A549 (cell line): ENCODE data around the gene MCAT. TPM values are rescaled to one million over a fixed set of nuclear protein-coding genes. Genes with fewer than 3 reads are reported as not detected.

ENCODE experiments used
- ATAC-seq, 2 experiments: fragments of 200-7000 bp in 1 of 2; fragments of >200 bp in 1 of 2; cut with Nextera tagmentation in 1 of 2; cut with Tn5 transposase in 1 of 2; 3 replicates each; pipeline versions ENCODE4 v1.8.0 to v1.9.1; 2018 to 2020; ENCODE audit warnings: mild to moderate bottlenecking in 1 of 2, moderate library complexity in 1 of 2
- CTCF ChIA-PET: fragments of 300-600 bp; sonication (Branson Sonifier 250); formaldehyde crosslinking; extraction: SDS; loops from one replicate; lab custom pipeline; 2021; ENCODE audit warnings: antibody characterized with exemption, inconsistent platforms; lab: Yijun Ruan, JAX
- POLR2A ChIA-PET: fragments of 350-600 bp; formaldehyde crosslinking; extraction: SDS; loops from one replicate; lab custom pipeline; 2021; ENCODE audit warnings: antibody characterized with exemption, inconsistent platforms; lab: Yijun Ruan, JAX
- DNase-seq, 2 experiments: peaks; one replicate each; pipeline versions ENCODE4 v3.0.0 to v3.0.0-alpha.2; 2011 to 2016; ENCODE audit warnings: low read depth in 1 of 2, low spot score in 1 of 2
- FAIRE-seq: peaks from 2 replicates; lab custom pipeline; 2011; peaks lifted over from hg19 to GRCh38; lab: Jason Lieb, UNC
- H3K27ac ChIP-seq, 2 experiments: fragments of >200 bp; sonication (Bioruptor Twin); formaldehyde crosslinking; 3 replicates each; pipeline ENCODE4 v1.5.1; 2016 to 2017
- H3K4me1 ChIP-seq: fragments of >200 bp; sonication (Bioruptor Twin); formaldehyde crosslinking; 3 replicates; pipeline ENCODE4 v1.6.1; 2016
- H3K4me2 ChIP-seq: fragments of >200 bp; sonication (Bioruptor Twin); formaldehyde crosslinking; 3 replicates; pipeline ENCODE4 v1.6.1; 2016
- H3K4me3 ChIP-seq: fragments of >200 bp; sonication (Bioruptor Twin); formaldehyde crosslinking; 3 replicates; pipeline ENCODE4 v1.5.1; 2016
- H3K9me3 ChIP-seq: fragments of >200 bp; sonication (Bioruptor Twin); formaldehyde crosslinking; 3 replicates; pipeline ENCODE4 v1.6.1; 2016
- BCL3 ChIP-seq: fragments of >200 bp; sonication (Bioruptor Twin); formaldehyde crosslinking; IDR thresholded peaks from 3 replicates; pipeline ENCODE4 v1.6.1; 2016
- CBX2 ChIP-seq: fragments of 200-600 bp; sonication (generic); IDR thresholded peaks from 2 replicates; pipeline ENCODE4 v1.6.1; 2016; ENCODE audit warnings: low read depth, mild to moderate bottlenecking, borderline replicate concordance
- CHD4 ChIP-seq: fragments of 200-600 bp; sonication (generic); IDR thresholded peaks from 2 replicates; pipeline ENCODE4 v1.6.1; 2016; ENCODE audit warnings: antibody characterized with exemption, mild to moderate bottlenecking, borderline replicate concordance
- E2F6 ChIP-seq: IDR thresholded peaks from 2 replicates; pipeline ENCODE4 v1.6.1; 2012; ENCODE audit warnings: low read depth, borderline replicate concordance
- EHMT2 ChIP-seq: fragments of 200-600 bp; sonication (generic); IDR thresholded peaks from 2 replicates; pipeline ENCODE4 v1.6.1; 2016; ENCODE audit warnings: antibody characterized with exemption, low read depth, mild to moderate bottlenecking, moderate library complexity
- ELK1 ChIP-seq: fragments of 150-350 bp; IDR thresholded peaks from 2 replicates; pipeline ENCODE4 v1.6.1; 2014; ENCODE audit warnings: low read depth, mild to moderate bottlenecking, low read length
- FOSL2 ChIP-seq, 2 experiments: fragments of 450-650 bp in 1 of 2; fragments of >200 bp in 1 of 2; sonication (Bioruptor Twin) in 1 of 2; formaldehyde crosslinking; IDR thresholded peaks; 2 replicates each; pipeline versions ENCODE4 v1.5.0 to v1.6.1; 2016 to 2020; ENCODE audit warnings: mild to moderate bottlenecking in 1 of 2, moderate library complexity in 1 of 2
- HDAC2 ChIP-seq: fragments of 200-600 bp; sonication (generic); IDR thresholded peaks from 2 replicates; pipeline ENCODE4 v1.6.1; 2016
- HOXA7 ChIP-seq: fragments of 250-450 bp; sonication (Bioruptor Pico); IDR thresholded peaks from 2 replicates; pipeline ENCODE4 v1.5.0; 2020; ENCODE audit warnings: mild to moderate bottlenecking, moderate library complexity
- HOXB5 ChIP-seq: fragments of 250-450 bp; sonication (Bioruptor Pico); IDR thresholded peaks from 2 replicates; pipeline ENCODE4 v1.5.0; 2020; ENCODE audit warnings: mild to moderate bottlenecking, moderate library complexity
- JUN ChIP-seq, 2 experiments: fragments of >200 bp; sonication (Bioruptor Twin); formaldehyde crosslinking; IDR thresholded peaks; 2 replicates in 1 of 2; 3 replicates in 1 of 2; pipeline ENCODE4 v1.6.1; 2016 to 2017
- JUNB ChIP-seq: fragments of >200 bp; sonication (Bioruptor Twin); formaldehyde crosslinking; IDR thresholded peaks from 2 replicates; pipeline ENCODE4 v1.6.1; 2016
- KDM5A ChIP-seq: fragments of 200-600 bp; sonication (generic); IDR thresholded peaks from 2 replicates; pipeline ENCODE4 v1.6.1; 2016; ENCODE audit warnings: antibody characterized with exemption, mild to moderate bottlenecking
- MAZ ChIP-seq: fragments of 150-350 bp; IDR thresholded peaks from 2 replicates; pipeline ENCODE4 v1.6.1; 2014; ENCODE audit warnings: antibody characterized with exemption, low read depth, low read length, borderline replicate concordance
- MYC ChIP-seq: IDR thresholded peaks from 2 replicates; pipeline ENCODE4 v1.6.1; 2012; ENCODE audit warnings: mild to moderate bottlenecking, inconsistent platforms, low read length, improper control_type of control experiment, borderline replicate concordance
- NFE2L2 ChIP-seq: fragments of 150-350 bp; conservative IDR thresholded peaks from 2 replicates; pipeline ENCODE4 v1.6.1; 2014; ENCODE audit warnings: low read length
- NPAS2 ChIP-seq: fragments of 250-450 bp; sonication (Bioruptor Pico); IDR thresholded peaks from 2 replicates; pipeline ENCODE4 v1.8.0; 2022; ENCODE audit warnings: mild to moderate bottlenecking, moderate library complexity, borderline replicate concordance
- PHF8 ChIP-seq: fragments of 200-600 bp; sonication (generic); IDR thresholded peaks from 2 replicates; pipeline ENCODE4 v1.6.1; 2016; ENCODE audit warnings: low read depth, mild to moderate bottlenecking, antibody characterized with exemption, moderate library complexity, borderline replicate concordance
- RAD21 ChIP-seq, 2 experiments: fragments of >200 bp in 1 of 2; sonication (Bioruptor Twin) in 1 of 2; formaldehyde crosslinking in 1 of 2; IDR thresholded peaks in 1 of 2; conservative IDR thresholded peaks in 1 of 2; 2 replicates in 1 of 2; 3 replicates in 1 of 2; pipeline ENCODE4 v1.6.1; 2012 to 2018; ENCODE audit warnings: inconsistent platforms in 1 of 2
- RNF2 ChIP-seq: fragments of 200-600 bp; sonication (generic); IDR thresholded peaks from 2 replicates; pipeline ENCODE4 v1.6.1; 2016; ENCODE audit warnings: low read depth, mild to moderate bottlenecking, antibody characterized with exemption, moderate library complexity, borderline replicate concordance
- SREBF2 ChIP-seq: fragments of 450-650 bp; IDR thresholded peaks from 2 replicates; pipeline ENCODE4 v1.6.1; 2014; ENCODE audit warnings: mild to moderate bottlenecking, moderate library complexity
- TP53 ChIP-seq: fragments of 250-450 bp; sonication (Bioruptor Pico); IDR thresholded peaks from 2 replicates; pipeline ENCODE4 v1.5.0; 2021; ENCODE audit warnings: mild to moderate bottlenecking, moderate library complexity
- WGBS: methylation state at CpG from one replicate; pipeline ENCODE4 v1.1.6; 2017; ENCODE audit errors: missing lambda C conversion rate; 5-methylcytosine and 5-hydroxymethylcytosine counted together
- polyA plus RNA-seq, 4 experiments: library from polyadenylated mRNA; depleted of rRNA in 3 of 4; stranded (reverse); fragments of >200 nt; fragmentation: RNase III in 1 of 4; extraction: RNeasy Plus Mini Kit Qiagen cat#74134 plus additional on column Dnase treatment in 1 of 4; gene quantifications; 2 replicates in 3 of 4; 3 replicates in 1 of 4; pipeline ENCODE4 v1.2.3, GENCODE V29; 2011 to 2017
- TF ChIP-seq, protein P1 (sequence below): fragments of 250-450 bp; sonication (Bioruptor Pico); IDR thresholded peaks from 2 replicates; pipeline ENCODE4 v1.5.0; 2021; ENCODE audit warnings: mild to moderate bottlenecking, moderate library complexity, borderline replicate concordance
- TF ChIP-seq, protein P2 (sequence below): fragments of >200 bp; sonication (Bioruptor Twin); formaldehyde crosslinking; IDR thresholded peaks from 2 replicates; pipeline ENCODE4 v1.6.1; 2016

Gene MCAT
- polyA plus RNA-seq, 2 of the 4 experiments (the other 2 are of a cell fraction) = 11.8 to 15.5 TPM

- TF ChIP-seq ELK1 = no peak
- no peak for TF ChIP-seq FOSL2 (IDR thresholded peaks at IDR 0.05)
- no peak for TF ChIP-seq FOSL2 (CRISPR knock-in tag; IDR thresholded peaks at IDR 0.05)
- TF ChIP-seq, all 56 proteins: peak for 0
Observed at GRCh38 chr22:43094551-43094950, 48.6 kb downstream of the MCAT start (continued).

DNA sequence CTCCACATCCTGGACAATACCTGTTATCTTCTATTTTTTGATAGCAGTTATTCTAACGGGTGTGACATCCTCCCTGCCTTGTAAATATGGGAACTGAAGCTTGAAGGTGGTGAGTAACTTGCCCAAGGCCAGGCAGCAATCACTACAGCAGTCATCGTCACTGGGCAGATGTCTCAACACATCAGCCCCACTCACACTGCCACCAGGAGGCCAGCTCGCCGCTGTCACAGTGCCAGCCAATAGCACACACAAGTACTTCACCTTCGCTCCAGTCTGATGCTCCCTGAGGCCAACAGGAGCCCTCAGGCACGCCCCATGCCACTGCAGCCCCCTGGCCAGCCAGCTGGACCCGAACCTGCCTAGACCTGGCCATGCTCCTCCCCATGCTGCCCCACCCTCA lies 49.1 kb downstream of the MCAT start:
- H3K4me1 ChIP-seq = peaks cover 12% of the 10 kb centered on the region
- no peaks in the 10 kb centered on the region for H3K9me3 ChIP-seq
- FAIRE-seq (no peak), ATAC-seq (no peak), DNase-seq (peak in 1 of 2 experiments; percentile 60)
- WGBS = 38% methylated on average over 4 of the region's 7 CpGs
- H3K27ac ChIP-seq = no peak overlapping the region
- no peak overlapping the region for H3K4me2 ChIP-seq
- no peak overlapping the region for H3K4me3 ChIP-seq
- TF ChIP-seq NPAS2 (CRISPR knock-in tag) = no peak
- no peak for TF ChIP-seq HOXA7 (CRISPR knock-in tag)
- TF ChIP-seq E2F6 = no peak
- TF ChIP-seq RNF2 = no peak
- TF ChIP-seq JUNB = no peak
- TF ChIP-seq TP53 (CRISPR knock-in tag) = no peak
- TF ChIP-seq MAZ = no peak
- TF ChIP-seq BCL3 = no peak
- TF ChIP-seq SREBF2 = no peak
- no peak for TF ChIP-seq CBX2
- TF ChIP-seq EHMT2 = no peak
- TF ChIP-seq ELK1 = no peak
- no peak for TF ChIP-seq HOXB5
- no peak for TF ChIP-seq KDM5A
- no peak for TF ChIP-seq HDAC2
- TF ChIP-seq FOSL2 (IDR thresholded peaks at IDR 0.05) = no peak
- no peak for TF ChIP-seq FOSL2 (CRISPR knock-in tag; IDR thresholded peaks at IDR 0.05)
- TF ChIP-seq, protein P1, sequence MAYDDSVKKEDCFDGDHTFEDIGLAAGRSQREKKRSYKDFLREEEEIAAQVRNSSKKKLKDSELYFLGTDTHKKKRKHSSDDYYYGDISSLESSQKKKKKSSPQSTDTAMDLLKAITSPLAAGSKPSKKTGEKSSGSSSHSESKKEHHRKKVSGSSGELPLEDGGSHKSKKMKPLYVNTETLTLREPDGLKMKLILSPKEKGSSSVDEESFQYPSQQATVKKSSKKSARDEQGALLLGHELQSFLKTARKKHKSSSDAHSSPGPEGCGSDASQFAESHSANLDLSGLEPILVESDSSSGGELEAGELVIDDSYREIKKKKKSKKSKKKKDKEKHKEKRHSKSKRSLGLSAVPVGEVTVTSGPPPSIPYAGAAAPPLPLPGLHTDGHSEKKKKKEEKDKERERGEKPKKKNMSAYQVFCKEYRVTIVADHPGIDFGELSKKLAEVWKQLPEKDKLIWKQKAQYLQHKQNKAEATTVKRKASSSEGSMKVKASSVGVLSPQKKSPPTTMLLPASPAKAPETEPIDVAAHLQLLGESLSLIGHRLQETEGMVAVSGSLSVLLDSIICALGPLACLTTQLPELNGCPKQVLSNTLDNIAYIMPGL = no peak
- TF ChIP-seq MYC = no peak
- ChIA-PET CTCF (interaction anchor here (0.9 kb wide), 1 partner anchor 227 kb away, joined by 3 read pairs; no protein-coding TSS in a partner anchor), POLR2A (no interaction called here)

GRCh38 chr22:43092085-43092484 lies 51.1 kb downstream of the MCAT start:
- ChIA-PET CTCF (interaction anchor here (0.9 to 1.7 kb wide), 5 partner anchors 101 to 470 kb away, joined by 3 to 8 read pairs (median 4); no protein-coding TSS in a partner anchor), POLR2A (no interaction called here)
- DNase-seq (no peak), ATAC-seq (no peak), FAIRE-seq (no peak)
- 71% methylated on average over 9 of the region's 9 CpGs for WGBS
- peaks cover 12% of the 10 kb centered on the region for H3K4me1 ChIP-seq
- no peak overlapping the region for H3K4me2 ChIP-seq
- H3K9me3 ChIP-seq = no peaks in the 10 kb centered on the region
- no peak overlapping the region for H3K4me3 ChIP-seq
- H3K27ac ChIP-seq = no peak overlapping the region
- TF ChIP-seq MAZ = no peak
- no peak for TF ChIP-seq BCL3
- TF ChIP-seq ELK1 = no peak
- no peak for TF ChIP-seq PHF8
- no peak for TF ChIP-seq RAD21 (conservative IDR thresholded peaks at IDR 0.05 in 1 of 2, IDR thresholded peaks at IDR 0.05 in 1 of 2)
- no peak for TF ChIP-seq JUN (IDR thresholded peaks at IDR 0.05)
- TF ChIP-seq CBX2 = no peak
- no peak for TF ChIP-seq RNF2
- TF ChIP-seq HDAC2 = no peak
- no peak for TF ChIP-seq NFE2L2
- no peak for TF ChIP-seq CHD4
- TF ChIP-seq, protein P2, sequence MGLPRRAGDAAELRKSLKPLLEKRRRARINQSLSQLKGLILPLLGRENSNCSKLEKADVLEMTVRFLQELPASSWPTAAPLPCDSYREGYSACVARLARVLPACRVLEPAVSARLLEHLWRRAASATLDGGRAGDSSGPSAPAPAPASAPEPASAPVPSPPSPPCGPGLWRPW = no peak
